Breast epithelium (tissue), 4 donors: ENCODE data around the gene CCBE1. TPM values are rescaled to one million over a fixed set of nuclear protein-coding genes. Genes with fewer than 3 reads are reported as not detected.

Source experiments
- DNase-seq, 2 donors: peaks; one replicate each; pipeline ENCODE4 v3.0.0-alpha.2; 2019; ENCODE audit warnings: low spot score in 2 of 2
- H3K27ac ChIP-seq, 2 donors: fragments of 200-600 bp; sonication (generic) in 1 of 2; one replicate each; pipeline ENCODE4 v1.5.1; 2016 to 2019; ENCODE audit warnings: mild to moderate bottlenecking in 1 of 2
- H3K27me3 ChIP-seq, 2 donors: fragments of 200-600 bp; sonication (generic) in 1 of 2; one replicate each; pipeline versions ENCODE4 v1.5.1 to v1.6.0; 2017 to 2019; ENCODE audit warnings: control low read depth in 1 of 2, mild to moderate bottlenecking in 1 of 2
- H3K36me3 ChIP-seq: fragments of 200-600 bp; one replicate; pipeline ENCODE4 v1.5.1; 2019
- H3K4me1 ChIP-seq, 2 donors: fragments of 200-600 bp; sonication (generic); one replicate each; pipeline ENCODE4 v1.5.1; 2016 to 2019; ENCODE audit warnings: control low read depth in 1 of 2
- H3K4me3 ChIP-seq, 3 donors: fragments of 200-600 bp; sonication (generic); 1 replicate in 2 of 3; 2 replicates in 1 of 3; pipeline ENCODE4 v1.5.1; 2016 to 2019; ENCODE audit warnings: mild to moderate bottlenecking in 3 of 3, moderate library complexity in 2 of 3
- H3K9me3 ChIP-seq, 2 donors: fragments of 200-600 bp; sonication (generic) in 1 of 2; one replicate each; pipeline ENCODE4 v1.5.1; 2016 to 2019; ENCODE audit warnings: control low read depth in 1 of 2
- POLR2A ChIP-seq: fragments of 450-650 bp; IDR thresholded peaks from one replicate; pipeline ENCODE4 v1.6.1; 2016; ENCODE audit warnings: antibody characterized with exemption, mild to moderate bottlenecking, moderate library complexity
- intact Hi-C: fragments of 100-400 bp; cut with DNase I; formaldehyde crosslinking; loops from one replicate; pipeline ENCODE4 v1.15.1; 2023; ENCODE audit warnings: low total_unique reads
- total RNA-seq, 3 donors: library from RNA; depleted of rRNA; stranded (reverse); fragments of >200 nt; gene quantifications; one replicate each; pipeline ENCODE4 v1.1.0, GENCODE V29; 2016
- TF ChIP-seq, protein P1 (sequence below), 3 donors: fragments of 450-650 bp; IDR thresholded peaks; one replicate each; pipeline ENCODE4 v1.5.1; 2016 to 2017; ENCODE audit warnings: antibody characterized with exemption in 3 of 3, mild to moderate bottlenecking in 3 of 3, moderate library complexity in 3 of 3

The CCBE1 gene
- total RNA-seq, 3 donors from 2014 or later = 3.5 to 4.9 (median 4.0) TPM

- intact Hi-C loops = no loop called here
- DNase-seq = no peak
Observed at GRCh38 chr18:59381949-59382348, 315.3 kb downstream of the CCBE1 start.

More at GRCh38 chr18:59381949-59382348, 315.3 kb downstream of the CCBE1 start:
- H3K36me3 ChIP-seq = no peaks in the 10 kb centered on the region
- no peaks in the 10 kb centered on the region for H3K27me3 ChIP-seq
- no peak overlapping the region for H3K4me3 ChIP-seq
- no peaks in the 10 kb centered on the region for H3K4me1 ChIP-seq
- TF ChIP-seq POLR2A = no peak
- TF ChIP-seq, protein P1, sequence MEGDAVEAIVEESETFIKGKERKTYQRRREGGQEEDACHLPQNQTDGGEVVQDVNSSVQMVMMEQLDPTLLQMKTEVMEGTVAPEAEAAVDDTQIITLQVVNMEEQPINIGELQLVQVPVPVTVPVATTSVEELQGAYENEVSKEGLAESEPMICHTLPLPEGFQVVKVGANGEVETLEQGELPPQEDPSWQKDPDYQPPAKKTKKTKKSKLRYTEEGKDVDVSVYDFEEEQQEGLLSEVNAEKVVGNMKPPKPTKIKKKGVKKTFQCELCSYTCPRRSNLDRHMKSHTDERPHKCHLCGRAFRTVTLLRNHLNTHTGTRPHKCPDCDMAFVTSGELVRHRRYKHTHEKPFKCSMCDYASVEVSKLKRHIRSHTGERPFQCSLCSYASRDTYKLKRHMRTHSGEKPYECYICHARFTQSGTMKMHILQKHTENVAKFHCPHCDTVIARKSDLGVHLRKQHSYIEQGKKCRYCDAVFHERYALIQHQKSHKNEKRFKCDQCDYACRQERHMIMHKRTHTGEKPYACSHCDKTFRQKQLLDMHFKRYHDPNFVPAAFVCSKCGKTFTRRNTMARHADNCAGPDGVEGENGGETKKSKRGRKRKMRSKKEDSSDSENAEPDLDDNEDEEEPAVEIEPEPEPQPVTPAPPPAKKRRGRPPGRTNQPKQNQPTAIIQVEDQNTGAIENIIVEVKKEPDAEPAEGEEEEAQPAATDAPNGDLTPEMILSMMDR (IDR thresholded peaks at IDR 0.05) = no peak
- H3K27ac ChIP-seq = no peak overlapping the region
- H3K9me3 ChIP-seq = no peaks in the 10 kb centered on the region

Other genes with a start within 250 kb of the CCBE1 start
- gene PMAIP1, start 202.6 kb upstream of the CCBE1 start, total RNA-seq = 1 to 10 TPM; 1.1 to 7.5 (median 5.3) TPM